SKM-1 treated with dmso at 0.1 percent for 144 hours (cell line): ENCODE results near the gene RIPK4.
"Not testable (repeated sequence)": the region's sequence is repeated elsewhere in the genome, so short reads cannot be mapped to it uniquely, and the experiment has no call there.

Experiments used
- DNase-seq: peaks from one replicate; lab custom pipeline; 2025; ENCODE audit not compliant: unreplicated experiment; lab: John Stamatoyannopoulos, UW

Gene RIPK4

GRCh38 chr21:41717573-41718330 lies 49.1 kb downstream of the RIPK4 start:
- no peak for DNase-seq

GRCh38 chr21:41716751-41717150 lies 50.1 kb downstream of the RIPK4 start:
- DNase-seq, result no peak

- DNase-seq, result no peak
Observed at GRCh38 chr21:41715649-41716281, 51.1 kb downstream of the RIPK4 start.

- not testable (repeated sequence) for DNase-seq
Observed at GRCh38 chr21:41714299-41714865, 52.5 kb downstream of the RIPK4 start.

GRCh38 chr21:41713495-41714281 lies 53.2 kb downstream of the RIPK4 start:
- DNase-seq, result no peak

GRCh38 chr21:41712730-41713129 lies 54.1 kb downstream of the RIPK4 start:
- no peak for DNase-seq

GRCh38 chr21:41712201-41712600 lies 54.7 kb downstream of the RIPK4 start:
- no peak for DNase-seq

- no peak for DNase-seq
Observed at GRCh38 chr21:41711416-41712007, 55.3 kb downstream of the RIPK4 start.

GRCh38 chr21:41710823-41711160 lies 56.1 kb downstream of the RIPK4 start:
- no peak for DNase-seq

- DNase-seq, result no peak
Observed at GRCh38 chr21:41709965-41710822, 56.7 kb downstream of the RIPK4 start.

GRCh38 chr21:41709166-41709565 lies 57.7 kb downstream of the RIPK4 start:
- no peak for DNase-seq

- DNase-seq, result no peak
Observed at GRCh38 chr21:41707960-41708330, 58.9 kb downstream of the RIPK4 start.

- peak; percentile 18 for DNase-seq
Observed at GRCh38 chr21:41707231-41707959, 59.5 kb downstream of the RIPK4 start.

GRCh38 chr21:41706678-41707077 lies 60.2 kb downstream of the RIPK4 start:
- DNase-seq, result no peak

- DNase-seq, result no peak
Observed at GRCh38 chr21:41706263-41706639, 60.6 kb downstream of the RIPK4 start.

- no peak for DNase-seq
Observed at GRCh38 chr21:41705546-41706262, 61.1 kb downstream of the RIPK4 start.

GRCh38 chr21:41703857-41704501 lies 62.9 kb downstream of the RIPK4 start:
- no peak for DNase-seq

- no peak for DNase-seq
Observed at GRCh38 chr21:41701749-41702148, 65.1 kb downstream of the RIPK4 start.

GRCh38 chr21:41699311-41699710 lies 67.5 kb downstream of the RIPK4 start:
- DNase-seq, result no peak
